ENCODE measurements around the gene TMEM59.
"Not testable (repeated sequence)": the region's sequence is repeated elsewhere in the genome, so short reads cannot be mapped to it uniquely, and the experiment has no call there.

DNA sequence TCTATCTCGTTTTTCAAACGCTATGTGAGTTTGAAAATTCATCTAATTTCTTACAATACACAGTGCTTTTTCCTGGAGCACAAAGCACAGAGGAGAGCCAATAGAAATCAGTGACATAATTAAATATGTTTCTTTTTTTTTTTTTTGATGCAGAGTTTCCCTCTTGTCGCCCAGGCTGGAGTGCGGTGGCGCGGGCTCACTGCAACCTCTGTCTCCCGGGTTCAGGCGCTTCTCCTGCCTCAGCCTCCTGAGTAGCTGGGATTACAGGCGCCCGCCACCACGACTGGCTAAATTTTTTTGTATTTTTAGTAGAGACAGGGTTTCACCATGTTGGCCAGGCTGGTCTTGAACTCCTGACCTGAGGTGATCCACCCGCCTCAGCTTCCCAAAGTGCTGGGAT, 2.6 kb downstream of the TMEM59 start:
- TF ChIP-seq POLR2A, POLR2AphosphoS5 (IDR thresholded peaks at IDR 0.05): not testable (repeated sequence)
- TF ChIP-seq, protein P1, sequence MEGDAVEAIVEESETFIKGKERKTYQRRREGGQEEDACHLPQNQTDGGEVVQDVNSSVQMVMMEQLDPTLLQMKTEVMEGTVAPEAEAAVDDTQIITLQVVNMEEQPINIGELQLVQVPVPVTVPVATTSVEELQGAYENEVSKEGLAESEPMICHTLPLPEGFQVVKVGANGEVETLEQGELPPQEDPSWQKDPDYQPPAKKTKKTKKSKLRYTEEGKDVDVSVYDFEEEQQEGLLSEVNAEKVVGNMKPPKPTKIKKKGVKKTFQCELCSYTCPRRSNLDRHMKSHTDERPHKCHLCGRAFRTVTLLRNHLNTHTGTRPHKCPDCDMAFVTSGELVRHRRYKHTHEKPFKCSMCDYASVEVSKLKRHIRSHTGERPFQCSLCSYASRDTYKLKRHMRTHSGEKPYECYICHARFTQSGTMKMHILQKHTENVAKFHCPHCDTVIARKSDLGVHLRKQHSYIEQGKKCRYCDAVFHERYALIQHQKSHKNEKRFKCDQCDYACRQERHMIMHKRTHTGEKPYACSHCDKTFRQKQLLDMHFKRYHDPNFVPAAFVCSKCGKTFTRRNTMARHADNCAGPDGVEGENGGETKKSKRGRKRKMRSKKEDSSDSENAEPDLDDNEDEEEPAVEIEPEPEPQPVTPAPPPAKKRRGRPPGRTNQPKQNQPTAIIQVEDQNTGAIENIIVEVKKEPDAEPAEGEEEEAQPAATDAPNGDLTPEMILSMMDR (IDR thresholded peaks at IDR 0.05 in 8 of 11, conservative IDR thresholded peaks at IDR 0.05 in 3 of 11): not testable (repeated sequence)

Measured in spleen (tissue), 7 donors.